COLO668 (cell line): ENCODE measurements around the gene INTS6.
"Not testable (repeated sequence)": the region's sequence is repeated elsewhere in the genome, so short reads cannot be mapped to it uniquely, and the experiment has no call there.

ENCODE experiments used
- DNase-seq: peaks from one replicate; lab custom pipeline; 2025; ENCODE audit not compliant: unreplicated experiment; lab: John Stamatoyannopoulos, UW

INTS6 gene

DNA sequence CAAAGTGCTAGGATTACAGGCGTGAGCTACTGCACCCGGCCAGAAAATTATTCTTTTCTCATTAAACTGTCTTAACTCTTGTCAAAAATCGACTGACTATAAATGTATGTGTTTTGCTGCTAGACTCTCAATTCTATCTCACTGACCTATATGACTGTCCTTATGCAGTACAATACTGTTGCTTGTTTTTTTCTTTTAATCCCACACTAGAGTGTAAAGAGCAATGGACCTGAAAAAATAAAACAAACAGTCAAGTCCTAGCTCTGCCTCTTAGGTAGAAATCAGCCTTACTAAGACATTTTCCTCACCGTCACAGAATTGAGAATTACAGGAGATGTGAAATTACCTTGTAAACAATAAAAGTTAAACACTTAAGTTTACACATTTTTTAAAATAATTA, 35.1 kb downstream of the INTS6 start:
- no peak for DNase-seq

GRCh38 chr13:51416107-51416506, 36.7 kb downstream of the INTS6 start:
- no peak for DNase-seq

DNA sequence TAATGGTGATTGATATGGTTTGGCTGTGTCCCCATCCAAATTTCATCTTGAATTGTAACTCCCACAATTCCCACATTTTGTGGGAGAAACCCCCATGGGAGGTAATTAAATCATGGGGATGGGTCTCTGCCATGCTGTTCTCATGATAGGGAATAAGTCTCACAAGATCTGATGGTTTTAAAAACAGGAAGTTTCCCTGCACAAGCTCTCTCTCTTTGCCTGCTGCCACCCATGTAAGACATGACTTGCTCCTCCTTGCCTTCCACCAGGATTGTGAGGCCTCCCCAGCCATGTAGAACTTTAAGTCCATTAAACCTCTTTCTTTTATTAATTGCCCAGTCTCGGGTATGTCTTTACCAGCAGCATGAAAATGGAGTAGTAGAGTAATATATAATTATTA, 37.5 kb downstream of the INTS6 start:
- DNase-seq: not testable (repeated sequence)

- no peak for DNase-seq
Measured at GRCh38 chr13:51412431-51412830, 40.4 kb downstream of the INTS6 start.

- DNase-seq: no peak
Measured at GRCh38 chr13:51405176-51405575, 47.7 kb downstream of the INTS6 start.

- DNase-seq: no peak
Measured at GRCh38 chr13:51397262-51397941, 55.4 kb downstream of the INTS6 start.

DNA sequence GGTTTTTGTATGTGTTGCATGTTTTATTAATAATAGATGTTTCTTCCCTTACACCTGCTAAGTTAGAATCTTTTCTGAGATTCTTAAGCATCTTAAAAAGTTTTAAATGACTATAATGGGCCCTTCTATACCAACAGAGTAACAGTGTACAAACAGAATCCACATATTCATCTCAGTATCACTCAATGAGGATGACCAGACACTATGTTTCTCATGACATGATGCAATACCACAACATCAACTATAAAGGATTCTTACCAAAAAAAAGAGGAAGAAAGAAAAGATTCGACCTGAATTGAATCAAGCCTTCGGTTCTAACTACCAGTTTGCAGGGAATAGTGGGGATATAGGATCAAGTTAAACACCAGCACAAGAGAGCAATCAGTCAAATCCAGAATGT, 56.5 kb downstream of the INTS6 start:
- no peak for DNase-seq

- no peak for DNase-seq
Measured at GRCh38 chr13:51394724-51395123, 58.1 kb downstream of the INTS6 start.

- DNase-seq: no peak
Measured at GRCh38 chr13:51385114-51385513, 67.7 kb downstream of the INTS6 start.

GRCh38 chr13:51380269-51380668, 72.6 kb downstream of the INTS6 start:
- peak; percentile 37 for DNase-seq

- DNase-seq: no peak
Measured at GRCh38 chr13:51373451-51373850, 79.4 kb downstream of the INTS6 start.

DNA sequence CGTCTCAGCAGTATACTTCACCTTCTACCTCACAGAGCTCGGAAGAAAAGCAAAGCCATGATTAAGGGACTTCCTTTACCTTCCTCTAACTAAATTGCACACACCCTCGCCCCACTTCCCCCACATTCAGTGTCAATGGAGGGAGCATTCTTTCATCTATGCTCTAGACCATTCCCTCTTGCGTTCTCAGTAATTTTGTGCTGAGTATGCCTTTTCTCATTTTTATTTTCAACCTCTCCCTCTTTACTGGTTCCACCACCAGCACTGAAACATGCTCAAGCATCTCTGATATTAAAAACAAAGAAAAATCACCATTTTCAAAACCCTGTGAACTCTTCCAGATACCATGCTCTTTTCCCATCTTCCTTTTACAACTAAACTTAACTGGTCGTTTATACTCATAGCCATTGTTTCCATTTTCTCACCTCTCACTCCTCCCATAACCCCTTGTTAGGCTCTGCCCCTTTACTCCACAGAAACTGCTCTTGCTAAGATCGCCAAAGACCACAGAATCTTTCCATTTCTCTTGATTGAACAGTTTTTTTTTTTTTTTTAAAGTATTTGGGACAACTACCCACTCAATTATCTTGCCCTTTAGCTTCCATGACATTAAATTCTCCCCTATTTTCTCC, 81.0 kb downstream of the INTS6 start:
- no peak for DNase-seq

- DNase-seq: no peak
Measured at GRCh38 chr13:51370811-51371210, 82.0 kb downstream of the INTS6 start.

GRCh38 chr13:51370116-51370515, 82.7 kb downstream of the INTS6 start:
- DNase-seq: no peak

- DNase-seq: no peak
Measured at GRCh38 chr13:51364404-51365008, 88.3 kb downstream of the INTS6 start.

DNA sequence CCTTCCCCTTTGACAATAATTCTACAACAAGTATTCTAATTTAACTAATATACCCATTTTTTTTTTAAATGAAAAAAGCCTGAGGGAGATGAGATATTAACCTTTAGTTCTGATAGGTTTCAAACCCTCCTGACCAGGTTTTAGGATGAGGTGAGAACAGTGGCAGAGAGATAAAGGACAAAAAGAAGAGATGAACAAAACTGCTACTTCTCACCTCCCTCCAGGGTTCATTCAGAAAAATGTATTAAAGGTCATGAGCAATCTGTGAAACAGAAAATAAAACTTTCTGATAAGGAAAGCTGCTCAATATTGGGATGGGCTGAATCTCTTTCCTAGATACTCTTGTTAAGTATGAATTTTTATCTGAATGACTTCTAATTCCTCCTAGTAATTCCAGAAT, 89.2 kb downstream of the INTS6 start:
- no peak for DNase-seq

GRCh38 chr13:51361106-51361505, 91.7 kb downstream of the INTS6 start:
- DNase-seq: no peak

DNA sequence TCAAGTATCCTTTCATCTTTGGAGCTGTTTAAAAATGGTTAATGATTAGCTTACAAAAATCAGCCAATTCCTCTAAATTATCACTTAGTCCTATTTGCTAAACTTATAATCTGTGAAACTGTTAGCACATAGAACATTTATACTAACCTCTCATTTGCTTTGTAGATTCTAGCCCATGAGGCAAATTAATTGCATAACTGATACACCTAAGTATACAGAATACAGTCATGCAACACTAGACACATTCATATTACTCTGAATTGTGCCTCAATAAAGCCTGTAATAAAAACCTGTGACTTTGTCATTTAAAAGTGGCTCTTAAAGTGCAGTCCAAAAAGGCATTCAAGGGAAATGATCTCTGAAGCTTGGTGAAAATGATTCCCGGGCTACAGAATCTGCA, 92.3 kb downstream of the INTS6 start:
- DNase-seq: no peak

DNA sequence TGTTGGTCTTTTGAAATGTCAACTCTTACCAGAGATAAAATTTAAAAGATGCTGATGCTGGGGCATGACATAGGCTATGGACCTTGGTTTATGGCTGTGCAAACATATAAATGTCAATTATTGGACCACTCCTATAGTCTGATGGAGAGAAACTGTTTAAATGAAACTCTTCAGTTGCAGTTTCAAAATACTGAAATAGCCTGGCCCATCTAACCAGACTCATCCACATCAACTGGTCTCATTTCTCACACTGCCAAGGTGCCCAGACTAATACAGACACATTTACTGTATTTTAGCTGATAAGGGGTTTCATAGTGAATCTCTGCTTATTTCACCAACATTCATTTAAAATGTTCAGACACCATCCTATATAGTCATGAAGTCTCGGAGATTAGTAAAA, 93.5 kb downstream of the INTS6 start:
- DNase-seq: no peak

- DNase-seq: no peak
Measured at GRCh38 chr13:51357928-51358595, 94.8 kb downstream of the INTS6 start.

GRCh38 chr13:51355217-51355616, 97.6 kb downstream of the INTS6 start:
- no peak for DNase-seq

DNA sequence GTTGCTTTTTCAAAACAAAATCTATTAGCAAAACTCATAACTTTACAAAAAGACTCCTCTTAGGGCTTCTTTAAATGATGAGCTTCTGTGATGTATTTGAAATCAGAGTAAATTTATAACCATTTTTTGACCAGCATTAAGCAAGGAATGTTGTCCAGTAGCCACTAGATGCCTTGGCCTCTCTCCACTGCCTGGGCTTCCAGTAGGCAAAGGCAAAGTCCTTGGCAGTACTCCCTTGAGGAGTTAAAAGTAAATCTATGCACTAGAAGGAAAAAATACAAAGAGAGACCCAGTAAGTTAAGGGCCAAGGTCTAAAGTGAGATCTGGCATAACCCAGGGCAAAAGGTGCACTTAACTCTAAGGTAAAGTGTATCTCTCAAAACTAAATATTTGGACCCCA, 103.8 kb downstream of the INTS6 start:
- DNase-seq: no peak
